ENCODE measurements around the gene GIMD1.
"Not testable (repeated sequence)": the region's sequence is repeated elsewhere in the genome, so short reads cannot be mapped to it uniquely, and the experiment has no call there.

The GIMD1 gene

GRCh38 chr4:106323119-106323518, 45.5 kb downstream of the GIMD1 start:
- no peak for ATAC-seq
- TF ChIP-seq GLIS3 (CRISPR knock-in tag; IDR thresholded peaks at IDR 0.05) (no peak), ISL1 (CRISPR knock-in tag; IDR thresholded peaks at IDR 0.05) (no peak), ZFP3 (CRISPR knock-in tag; IDR thresholded peaks at IDR 0.05) (no peak), POU6F1 (CRISPR knock-in tag; IDR thresholded peaks at IDR 0.05; ENCODE audit: borderline replicate concordance, low read depth) (no peak), ZC3H10 (CRISPR knock-in tag; IDR thresholded peaks at IDR 0.05) (no peak), TCF4 (CRISPR knock-in tag; IDR thresholded peaks at IDR 0.05; ENCODE audit: borderline replicate concordance) (no peak), ZNF8 (CRISPR knock-in tag; IDR thresholded peaks at IDR 0.05) (no peak), ESRRG (CRISPR knock-in tag; IDR thresholded peaks at IDR 0.05) (no peak), BACH2 (CRISPR knock-in tag; IDR thresholded peaks at IDR 0.05; ENCODE audit: borderline replicate concordance) (no peak)

DNA sequence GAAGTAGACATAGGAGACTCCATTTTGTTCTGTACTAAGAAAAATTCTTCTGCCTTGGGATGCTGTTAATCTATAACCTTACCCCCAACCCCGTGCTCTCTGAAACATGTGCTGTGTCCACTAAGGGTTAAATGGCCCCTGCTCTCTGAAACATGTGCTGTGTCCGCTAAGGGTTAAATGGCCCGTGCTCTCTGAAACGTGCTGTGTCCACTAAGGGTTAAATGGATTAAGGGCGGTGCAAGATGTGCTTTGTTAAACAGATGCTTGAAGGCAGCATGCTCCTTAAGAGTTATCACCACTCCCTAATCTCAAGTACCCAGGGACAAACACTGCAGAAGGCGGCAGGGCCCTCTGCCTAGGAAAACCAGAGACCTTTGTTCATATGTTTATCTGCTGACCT, 46.8 kb downstream of the GIMD1 start:
- ATAC-seq = not testable (repeated sequence)

DNA sequence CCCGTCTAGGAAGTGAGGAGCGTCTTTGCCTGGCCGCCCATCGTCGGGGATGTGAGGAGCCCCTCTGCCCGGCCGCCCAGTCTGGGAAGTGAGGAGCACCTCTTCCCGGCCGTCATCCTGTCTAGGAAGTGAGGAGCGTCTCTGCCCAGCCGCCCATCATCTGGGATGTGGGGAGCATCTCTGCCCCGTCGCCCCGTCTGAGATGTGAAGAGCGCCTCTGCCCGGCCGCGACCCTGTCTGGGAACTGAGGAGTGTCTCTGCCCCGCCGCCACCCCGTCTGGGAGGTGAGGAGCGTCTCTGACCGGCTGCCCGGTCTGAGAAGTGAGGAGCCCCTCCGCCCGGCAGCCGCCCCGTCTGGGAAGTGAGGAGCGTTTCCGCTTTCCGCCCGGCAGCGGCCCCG, 47.4 kb downstream of the GIMD1 start:
- not testable (repeated sequence) for ATAC-seq

- TF ChIP-seq SNAI2 (CRISPR knock-in tag; IDR thresholded peaks at IDR 0.05) = no peak
- no peak for TF ChIP-seq POU6F1 (CRISPR knock-in tag; IDR thresholded peaks at IDR 0.05; ENCODE audit: borderline replicate concordance, low read depth)
- no peak for TF ChIP-seq ISL1 (CRISPR knock-in tag; IDR thresholded peaks at IDR 0.05)
- TF ChIP-seq OSR1 (CRISPR knock-in tag; IDR thresholded peaks at IDR 0.05) = no peak
- TF ChIP-seq TCF4 (CRISPR knock-in tag; IDR thresholded peaks at IDR 0.05; ENCODE audit: borderline replicate concordance) = no peak
- no peak for TF ChIP-seq ARNTL (CRISPR knock-in tag; IDR thresholded peaks at IDR 0.05; ENCODE audit: borderline replicate concordance, low read depth)
- TF ChIP-seq, protein P1, sequence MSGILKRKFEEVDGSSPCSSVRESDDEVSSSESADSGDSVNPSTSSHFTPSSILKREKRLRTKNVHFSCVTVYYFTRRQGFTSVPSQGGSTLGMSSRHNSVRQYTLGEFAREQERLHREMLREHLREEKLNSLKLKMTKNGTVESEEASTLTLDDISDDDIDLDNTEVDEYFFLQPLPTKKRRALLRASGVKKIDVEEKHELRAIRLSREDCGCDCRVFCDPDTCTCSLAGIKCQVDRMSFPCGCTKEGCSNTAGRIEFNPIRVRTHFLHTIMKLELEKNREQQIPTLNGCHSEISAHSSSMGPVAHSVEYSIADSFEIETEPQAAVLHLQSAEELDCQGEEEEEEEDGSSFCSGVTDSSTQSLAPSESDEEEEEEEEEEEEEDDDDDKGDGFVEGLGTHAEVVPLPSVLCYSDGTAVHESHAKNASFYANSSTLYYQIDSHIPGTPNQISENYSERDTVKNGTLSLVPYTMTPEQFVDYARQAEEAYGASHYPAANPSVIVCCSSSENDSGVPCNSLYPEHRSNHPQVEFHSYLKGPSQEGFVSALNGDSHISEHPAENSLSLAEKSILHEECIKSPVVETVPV (CRISPR knock-in tag; IDR thresholded peaks at IDR 0.05) = no peak
- no peak for TF ChIP-seq ESRRG (CRISPR knock-in tag; IDR thresholded peaks at IDR 0.05)
- no peak for TF ChIP-seq BACH2 (CRISPR knock-in tag; IDR thresholded peaks at IDR 0.05; ENCODE audit: borderline replicate concordance)
- no peak for TF ChIP-seq ZFP3 (CRISPR knock-in tag; IDR thresholded peaks at IDR 0.05)
- TF ChIP-seq RARB (CRISPR knock-in tag; IDR thresholded peaks at IDR 0.05) = no peak
- TF ChIP-seq ZNF565 (CRISPR knock-in tag; conservative IDR thresholded peaks at IDR 0.05; ENCODE audit: low read depth) = no peak
- no peak for TF ChIP-seq ZC3H10 (CRISPR knock-in tag; IDR thresholded peaks at IDR 0.05)
- TF ChIP-seq PPARA (CRISPR knock-in tag; IDR thresholded peaks at IDR 0.05; ENCODE audit: borderline replicate concordance) = no peak
- no peak for TF ChIP-seq TOX (CRISPR knock-in tag; IDR thresholded peaks at IDR 0.05; ENCODE audit: borderline replicate concordance)
- TF ChIP-seq GLIS3 (CRISPR knock-in tag; IDR thresholded peaks at IDR 0.05) = no peak
- TF ChIP-seq, protein P2, sequence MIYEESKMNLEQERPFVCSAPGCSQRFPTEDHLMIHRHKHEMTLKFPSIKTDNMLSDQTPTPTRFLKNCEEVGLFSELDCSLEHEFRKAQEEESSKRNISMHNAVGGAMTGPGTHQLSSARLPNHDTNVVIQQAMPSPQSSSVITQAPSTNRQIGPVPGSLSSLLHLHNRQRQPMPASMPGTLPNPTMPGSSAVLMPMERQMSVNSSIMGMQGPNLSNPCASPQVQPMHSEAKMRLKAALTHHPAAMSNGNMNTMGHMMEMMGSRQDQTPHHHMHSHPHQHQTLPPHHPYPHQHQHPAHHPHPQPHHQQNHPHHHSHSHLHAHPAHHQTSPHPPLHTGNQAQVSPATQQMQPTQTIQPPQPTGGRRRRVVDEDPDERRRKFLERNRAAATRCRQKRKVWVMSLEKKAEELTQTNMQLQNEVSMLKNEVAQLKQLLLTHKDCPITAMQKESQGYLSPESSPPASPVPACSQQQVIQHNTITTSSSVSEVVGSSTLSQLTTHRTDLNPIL (CRISPR knock-in tag; IDR thresholded peaks at IDR 0.05; ENCODE audit: low read depth) = no peak
- TF ChIP-seq, protein P3, sequence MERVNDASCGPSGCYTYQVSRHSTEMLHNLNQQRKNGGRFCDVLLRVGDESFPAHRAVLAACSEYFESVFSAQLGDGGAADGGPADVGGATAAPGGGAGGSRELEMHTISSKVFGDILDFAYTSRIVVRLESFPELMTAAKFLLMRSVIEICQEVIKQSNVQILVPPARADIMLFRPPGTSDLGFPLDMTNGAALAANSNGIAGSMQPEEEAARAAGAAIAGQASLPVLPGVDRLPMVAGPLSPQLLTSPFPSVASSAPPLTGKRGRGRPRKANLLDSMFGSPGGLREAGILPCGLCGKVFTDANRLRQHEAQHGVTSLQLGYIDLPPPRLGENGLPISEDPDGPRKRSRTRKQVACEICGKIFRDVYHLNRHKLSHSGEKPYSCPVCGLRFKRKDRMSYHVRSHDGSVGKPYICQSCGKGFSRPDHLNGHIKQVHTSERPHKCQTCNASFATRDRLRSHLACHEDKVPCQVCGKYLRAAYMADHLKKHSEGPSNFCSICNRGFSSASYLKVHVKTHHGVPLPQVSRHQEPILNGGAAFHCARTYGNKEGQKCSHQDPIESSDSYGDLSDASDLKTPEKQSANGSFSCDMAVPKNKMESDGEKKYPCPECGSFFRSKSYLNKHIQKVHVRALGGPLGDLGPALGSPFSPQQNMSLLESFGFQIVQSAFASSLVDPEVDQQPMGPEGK (CRISPR knock-in tag; IDR thresholded peaks at IDR 0.05; ENCODE audit: borderline replicate concordance) = no peak
- TF ChIP-seq CSDC2 (CRISPR knock-in tag; IDR thresholded peaks at IDR 0.05) = no peak
- ATAC-seq = no peak
Observed at GRCh38 chr4:106320235-106320634, 48.3 kb downstream of the GIMD1 start.
